A172 (cell line): ENCODE data around the gene VDAC1. TPM values are rescaled to one million over a fixed set of nuclear protein-coding genes. Genes with fewer than 3 reads are reported as not detected.
"Not testable (repeated sequence)": the region's sequence is repeated elsewhere in the genome, so short reads cannot be mapped to it uniquely, and the experiment has no call there.

Experiments
- DNase-seq: peaks from one replicate; pipeline ENCODE4 v3.0.0-alpha.2; 2015; ENCODE audit warnings: low spot score
- total RNA-seq: library from RNA; depleted of rRNA; stranded (reverse); fragments of >200 nt; shearing (Covaris generic); gene quantifications from 2 replicates; pipeline ENCODE4 v1.2.3, GENCODE V29; 2014

VDAC1 gene
- total RNA-seq, 1 experiment from 2014 or later = 618 TPM

GRCh38 chr5:133941456-133942196 is 63.1 kb downstream of the VDAC1 start:
- DNase-seq = no peak

GRCh38 chr5:133939668-133940067 is 65.1 kb downstream of the VDAC1 start:
- no peak for DNase-seq

- no peak for DNase-seq
Observed at GRCh38 chr5:133938929-133939328, 65.8 kb downstream of the VDAC1 start.

- DNase-seq = no peak
Observed at GRCh38 chr5:133938039-133938821, 66.5 kb downstream of the VDAC1 start.

GRCh38 chr5:133937628-133938027 is 67.1 kb downstream of the VDAC1 start:
- DNase-seq = not testable (repeated sequence)

- no peak for DNase-seq
Observed at GRCh38 chr5:133936651-133937015, 68.1 kb downstream of the VDAC1 start.

GRCh38 chr5:133935991-133936650 is 68.7 kb downstream of the VDAC1 start:
- not testable (repeated sequence) for DNase-seq

GRCh38 chr5:133935667-133935940 is 69.2 kb downstream of the VDAC1 start:
- DNase-seq = no peak

- no peak for DNase-seq
Observed at GRCh38 chr5:133934822-133935666, 69.7 kb downstream of the VDAC1 start.

GRCh38 chr5:133934311-133934710 is 70.5 kb downstream of the VDAC1 start:
- no peak for DNase-seq

- no peak for DNase-seq
Observed at GRCh38 chr5:133933670-133934295, 71.0 kb downstream of the VDAC1 start.

- no peak for DNase-seq
Observed at GRCh38 chr5:133933169-133933509, 71.6 kb downstream of the VDAC1 start.

GRCh38 chr5:133932441-133933168 is 72.2 kb downstream of the VDAC1 start:
- DNase-seq = no peak

GRCh38 chr5:133931546-133931945 is 73.2 kb downstream of the VDAC1 start:
- no peak for DNase-seq

GRCh38 chr5:133930813-133931090 is 74.0 kb downstream of the VDAC1 start:
- no peak for DNase-seq

- DNase-seq = no peak
Observed at GRCh38 chr5:133930061-133930812, 74.5 kb downstream of the VDAC1 start.

- DNase-seq = no peak
Observed at GRCh38 chr5:133928587-133929393, 76.0 kb downstream of the VDAC1 start.

GRCh38 chr5:133927300-133928180 is 77.2 kb downstream of the VDAC1 start:
- DNase-seq = no peak
